T-helper 1 cell treated with Interleukin-12 subunit alpha and Interleukin-12 subunit beta and Interleukin-4 antibody, amounts not matched to agents 30 μg/mL and 1 μg/mL, for 36 hours (primary cell): ENCODE data around the gene SLC22A4.

Source experiments
- H3K27ac Mint-ChIP-seq: one replicate; pipeline ENCODE4 v1.8.0; 2021; ENCODE audit warnings: mild to moderate bottlenecking, mixed read lengths
- H3K27me3 Mint-ChIP-seq: one replicate; pipeline ENCODE4 v1.8.0; 2021; ENCODE audit warnings: low read depth, mixed read lengths
- H3K36me3 Mint-ChIP-seq: one replicate; pipeline ENCODE4 v1.8.0; 2021; ENCODE audit warnings: low read depth, mixed read lengths
- H3K4me1 Mint-ChIP-seq: one replicate; pipeline ENCODE4 v1.8.0; 2021; ENCODE audit warnings: low read depth, mixed read lengths
- H3K4me3 Mint-ChIP-seq: one replicate; pipeline ENCODE4 v1.8.0; 2021; ENCODE audit warnings: mild to moderate bottlenecking, moderate library complexity, mixed read lengths
- H3K9me3 Mint-ChIP-seq: one replicate; pipeline ENCODE4 v1.8.0; 2021; ENCODE audit warnings: mixed read lengths

The SLC22A4 gene

DNA sequence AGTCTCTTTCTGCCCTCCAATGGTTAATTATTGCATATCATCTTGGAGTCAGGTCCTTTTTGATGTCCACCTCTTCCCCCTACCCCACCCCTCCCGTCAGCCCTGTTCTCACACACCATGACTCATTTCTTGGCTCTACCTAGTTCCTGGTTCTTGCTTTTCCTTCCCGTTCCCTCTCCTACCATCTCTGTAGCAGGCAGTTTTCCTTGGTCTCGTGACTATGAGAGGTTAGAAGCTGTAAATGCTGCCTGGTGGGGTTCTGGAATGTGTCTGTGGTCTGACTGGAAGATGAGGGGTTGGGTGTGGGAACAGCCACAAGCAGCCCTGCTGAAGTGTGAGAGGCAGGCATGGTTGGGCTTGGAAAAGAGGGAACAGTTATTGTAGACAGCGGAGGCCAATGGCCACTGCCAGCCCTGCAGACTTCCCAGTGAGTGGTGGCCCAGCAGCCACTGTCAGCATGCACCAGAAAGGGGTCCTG is 93.5 kb downstream of the SLC22A4 start:
- Mint-ChIP-seq H3K27ac (no peak overlapping the region), H3K4me1 (peaks cover 45% of the 10 kb centered on the region)

DNA sequence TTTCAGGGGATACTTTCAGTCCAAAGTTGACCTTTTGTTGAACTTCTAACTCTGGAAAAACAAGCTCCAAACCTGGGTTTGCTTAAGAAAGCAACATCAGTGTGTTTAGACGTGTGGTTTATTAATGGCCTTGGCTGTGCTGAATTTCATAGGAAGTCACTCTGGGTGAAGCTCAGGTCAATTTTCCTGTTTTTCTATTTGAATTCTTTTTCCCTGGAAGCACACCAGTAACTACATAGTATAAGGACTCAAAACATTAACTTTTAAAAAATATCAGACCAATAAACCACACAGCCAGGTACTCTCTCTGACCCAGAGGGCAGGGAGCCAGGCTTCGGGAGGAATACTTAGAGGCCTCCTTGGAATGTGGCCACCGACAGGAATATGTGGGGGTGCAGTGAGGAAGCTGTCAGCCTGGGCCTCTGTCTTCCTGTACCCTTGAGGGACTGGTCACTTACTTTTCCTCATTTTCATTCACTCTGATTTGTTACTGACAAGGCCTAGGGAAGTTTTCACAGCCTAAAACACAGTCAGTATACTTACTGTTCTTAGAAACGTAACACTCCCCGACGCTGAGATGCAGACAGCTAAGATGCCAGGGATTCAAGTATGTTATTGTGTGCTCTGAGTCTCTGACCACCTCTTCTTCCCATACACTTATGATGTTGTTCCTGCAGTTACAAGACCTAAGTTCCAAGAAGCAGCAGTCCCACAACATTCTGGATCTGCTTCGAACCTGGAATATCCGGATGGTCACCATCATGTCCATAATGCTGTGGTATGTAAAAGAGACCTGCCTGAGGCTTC is 94.3 kb downstream of the SLC22A4 start:
- H3K4me1 Mint-ChIP-seq, result peaks cover 53% of the 10 kb centered on the region
- peaks cover 6% of the 10 kb centered on the region for H3K36me3 Mint-ChIP-seq
- H3K4me3 Mint-ChIP-seq, result no peak overlapping the region
- no peaks in the 10 kb centered on the region for H3K9me3 Mint-ChIP-seq
- no peak overlapping the region for H3K27ac Mint-ChIP-seq
- H3K27me3 Mint-ChIP-seq, result no peaks in the 10 kb centered on the region

More for the DNA sequence above, 93.5 kb downstream of the SLC22A4 start:
- Mint-ChIP-seq H3K9me3 (no peaks in the 10 kb centered on the region), H3K36me3 (no peaks in the 10 kb centered on the region), H3K27me3 (no peaks in the 10 kb centered on the region), H3K4me3 (no peak overlapping the region)

DNA sequence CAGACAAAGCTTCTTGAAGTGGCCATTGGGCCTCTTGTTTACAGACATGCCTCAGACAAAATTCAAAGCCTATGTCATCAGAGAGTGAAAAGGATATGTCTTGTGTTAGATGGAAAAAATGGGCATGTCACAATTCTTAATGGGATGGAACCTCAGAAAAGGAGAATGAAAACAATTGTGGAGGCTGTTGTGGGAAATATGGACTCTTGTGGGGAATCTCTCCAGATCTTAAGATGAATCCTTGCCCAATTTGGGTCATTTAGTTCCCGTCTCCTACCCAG is 94.8 kb downstream of the SLC22A4 start:
- H3K27ac Mint-ChIP-seq, result no peak overlapping the region
- H3K27me3 Mint-ChIP-seq, result no peaks in the 10 kb centered on the region
- no peak overlapping the region for H3K4me3 Mint-ChIP-seq
- no peaks in the 10 kb centered on the region for H3K9me3 Mint-ChIP-seq
- peaks cover 53% of the 10 kb centered on the region for H3K4me1 Mint-ChIP-seq
- peaks cover 7% of the 10 kb centered on the region for H3K36me3 Mint-ChIP-seq

DNA sequence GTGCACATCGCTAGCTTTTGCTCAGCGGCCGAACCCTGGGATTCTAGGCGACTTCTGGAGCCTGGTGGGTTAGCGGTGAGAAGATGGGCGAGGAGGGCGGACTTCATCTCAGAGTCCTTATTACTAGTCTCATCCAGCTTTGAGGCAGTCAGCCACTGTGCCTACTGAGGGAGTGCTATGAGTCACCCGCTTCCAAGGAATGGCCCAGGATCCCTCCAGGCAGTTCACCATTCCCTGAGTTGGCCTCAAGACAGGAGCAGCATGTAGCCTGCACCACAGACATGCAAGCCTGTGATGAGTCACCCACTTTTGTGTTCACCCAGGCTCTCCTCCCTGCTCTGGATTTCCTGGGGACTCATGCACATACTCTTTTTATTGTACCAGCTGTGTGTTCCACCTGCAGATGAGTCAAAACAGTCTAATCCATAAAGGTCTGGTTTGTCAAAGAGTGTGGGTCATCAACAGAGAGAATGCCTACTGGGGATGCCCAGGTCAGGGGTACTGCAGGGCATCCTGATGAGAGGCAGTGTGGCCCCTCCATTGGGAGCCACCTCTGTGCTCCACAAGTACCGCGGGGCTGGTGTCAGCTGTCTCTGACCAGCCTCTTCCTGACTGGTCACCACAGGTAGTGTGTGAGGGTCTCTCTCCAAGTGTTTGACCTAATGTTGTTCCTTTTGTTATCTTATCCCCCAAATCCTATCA is 95.5 kb downstream of the SLC22A4 start:
- H3K9me3 Mint-ChIP-seq, result no peaks in the 10 kb centered on the region
- H3K27me3 Mint-ChIP-seq, result no peaks in the 10 kb centered on the region
- H3K4me1 Mint-ChIP-seq, result peaks cover 58% of the 10 kb centered on the region
- peaks cover 11% of the 10 kb centered on the region for H3K36me3 Mint-ChIP-seq
- H3K27ac Mint-ChIP-seq, result no peak overlapping the region
- no peak overlapping the region for H3K4me3 Mint-ChIP-seq

DNA sequence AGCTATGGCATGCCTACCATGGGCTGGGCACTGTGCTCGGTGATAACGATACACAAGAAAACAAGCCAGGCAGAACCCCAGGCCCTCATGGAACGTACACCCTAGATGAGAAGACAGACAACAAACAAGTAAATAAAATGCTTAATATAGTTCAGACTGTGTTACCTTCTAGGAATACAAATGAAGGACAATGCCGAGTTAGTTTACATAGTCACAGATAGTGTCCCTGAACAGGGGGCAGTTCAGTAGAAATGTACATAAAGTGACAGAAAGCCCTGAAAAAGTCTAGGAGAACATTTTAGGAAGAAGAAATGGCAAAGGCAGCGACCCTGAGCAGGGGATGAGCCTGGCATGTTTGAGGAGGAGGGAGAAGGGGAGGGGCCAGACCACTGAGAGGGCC is 97.1 kb downstream of the SLC22A4 start:
- no peak overlapping the region for H3K27ac Mint-ChIP-seq
- no peaks in the 10 kb centered on the region for H3K27me3 Mint-ChIP-seq
- peaks cover 16% of the 10 kb centered on the region for H3K36me3 Mint-ChIP-seq
- H3K4me1 Mint-ChIP-seq, result peaks cover 58% of the 10 kb centered on the region
- no peaks in the 10 kb centered on the region for H3K9me3 Mint-ChIP-seq
- H3K4me3 Mint-ChIP-seq, result no peak overlapping the region

DNA sequence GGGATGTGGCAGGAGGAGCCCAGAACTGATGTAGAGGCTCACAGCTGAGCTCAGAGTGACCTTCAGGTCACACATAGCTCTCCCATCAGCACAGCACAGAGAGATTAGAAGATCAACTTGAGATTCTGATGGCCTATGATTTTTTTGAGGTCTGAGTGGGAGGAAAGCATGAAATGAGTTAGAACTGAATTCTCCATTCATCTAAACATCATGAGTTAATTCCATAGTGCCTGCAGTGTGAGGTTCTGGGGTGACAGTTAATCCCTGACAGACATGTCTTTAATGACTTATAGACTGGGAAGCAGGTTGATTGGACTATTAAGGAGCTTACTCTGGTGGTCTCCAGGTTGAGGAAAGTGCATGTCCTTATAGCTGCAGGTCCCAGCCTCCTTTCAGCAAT is 97.7 kb downstream of the SLC22A4 start:
- no peak overlapping the region for H3K27ac Mint-ChIP-seq
- H3K9me3 Mint-ChIP-seq, result no peaks in the 10 kb centered on the region
- H3K4me1 Mint-ChIP-seq, result peaks cover 59% of the 10 kb centered on the region
- H3K27me3 Mint-ChIP-seq, result no peaks in the 10 kb centered on the region
- H3K36me3 Mint-ChIP-seq, result peaks cover 16% of the 10 kb centered on the region
- no peak overlapping the region for H3K4me3 Mint-ChIP-seq

DNA sequence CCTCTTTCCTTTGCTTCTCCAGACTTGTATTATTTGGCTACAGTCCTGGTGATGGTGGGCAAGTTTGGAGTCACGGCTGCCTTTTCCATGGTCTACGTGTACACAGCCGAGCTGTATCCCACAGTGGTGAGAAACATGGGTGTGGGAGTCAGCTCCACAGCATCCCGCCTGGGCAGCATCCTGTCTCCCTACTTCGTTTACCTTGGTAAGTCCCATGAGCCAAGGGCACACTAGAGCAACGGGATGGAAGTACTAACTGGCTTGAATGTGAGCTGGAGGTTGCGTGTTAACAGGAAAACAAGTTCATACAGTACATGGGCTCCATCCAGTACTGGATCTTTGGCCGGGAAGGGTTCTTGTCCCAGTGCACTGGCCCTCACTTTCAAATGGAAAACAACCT is 98.2 kb downstream of the SLC22A4 start:
- Mint-ChIP-seq H3K4me3 (no peak overlapping the region), H3K27me3 (no peaks in the 10 kb centered on the region), H3K27ac (no peak overlapping the region), H3K36me3 (peaks cover 16% of the 10 kb centered on the region), H3K4me1 (peaks cover 60% of the 10 kb centered on the region), H3K9me3 (no peaks in the 10 kb centered on the region)

DNA sequence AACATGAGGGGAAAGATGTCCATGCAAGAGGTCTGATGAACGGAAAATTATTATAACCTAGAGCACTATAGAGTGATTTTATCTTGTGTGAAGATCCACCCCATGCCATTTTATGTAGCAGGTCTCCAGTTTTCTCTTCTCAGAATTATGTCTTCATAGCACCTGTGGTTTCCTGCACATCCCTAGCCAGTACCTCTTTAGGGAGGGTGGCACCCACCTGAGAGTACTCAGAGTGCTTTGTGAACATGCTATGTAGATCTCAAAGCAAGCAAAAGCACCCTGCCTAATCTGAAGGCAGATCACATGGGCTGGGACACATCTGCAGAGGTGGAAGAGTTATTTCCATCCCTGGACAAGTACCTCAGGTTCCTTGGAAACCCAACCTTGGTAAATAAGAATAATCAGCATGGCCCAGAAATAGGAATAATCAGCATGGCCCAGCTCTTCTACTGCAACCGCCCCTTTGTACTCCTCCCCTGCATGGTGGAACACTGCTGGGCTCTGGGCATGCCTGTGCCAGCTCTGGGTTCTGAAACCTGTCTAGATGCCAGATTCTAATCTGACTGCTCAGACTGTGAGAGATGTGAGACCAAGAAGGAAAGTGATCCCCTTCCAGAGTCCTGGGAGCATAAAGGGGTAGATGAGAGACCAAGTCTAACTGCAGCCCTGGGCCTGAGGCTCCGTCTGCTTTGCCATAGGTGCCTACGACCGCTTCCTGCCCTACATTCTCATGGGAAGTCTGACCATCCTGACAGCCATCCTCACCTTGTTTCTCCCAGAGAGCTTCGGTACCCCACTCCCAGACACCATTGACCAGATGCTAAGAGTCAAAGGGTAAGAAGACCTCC is 99.0 kb downstream of the SLC22A4 start:
- H3K9me3 Mint-ChIP-seq, result no peaks in the 10 kb centered on the region

More for the DNA sequence above, 99.0 kb downstream of the SLC22A4 start:
- Mint-ChIP-seq H3K27ac (peak overlapping the region; percentile 3), H3K4me1 (peaks cover 63% of the 10 kb centered on the region), H3K27me3 (no peaks in the 10 kb centered on the region), H3K36me3 (peaks cover 16% of the 10 kb centered on the region), H3K4me3 (no peak overlapping the region)
